Stimulated activated CD4-positive, alpha-beta T cell treated with anti-CD3 and anti-CD28 coated beads, Interleukin-1b, Interleukin-23, amount 100 ng/mL, for 1 hour (primary cell): ENCODE data around the gene NUP188.
A peak's percentile ranks its signal among the peaks of the same experiment; 100 is the strongest.

ENCODE experiments used
- DNase-seq, 2 donors: peaks; one replicate each; pipeline ENCODE4 v3.0.0-alpha.2; 2020; ENCODE audit warnings: low read depth in 2 of 2

Gene NUP188

DNA sequence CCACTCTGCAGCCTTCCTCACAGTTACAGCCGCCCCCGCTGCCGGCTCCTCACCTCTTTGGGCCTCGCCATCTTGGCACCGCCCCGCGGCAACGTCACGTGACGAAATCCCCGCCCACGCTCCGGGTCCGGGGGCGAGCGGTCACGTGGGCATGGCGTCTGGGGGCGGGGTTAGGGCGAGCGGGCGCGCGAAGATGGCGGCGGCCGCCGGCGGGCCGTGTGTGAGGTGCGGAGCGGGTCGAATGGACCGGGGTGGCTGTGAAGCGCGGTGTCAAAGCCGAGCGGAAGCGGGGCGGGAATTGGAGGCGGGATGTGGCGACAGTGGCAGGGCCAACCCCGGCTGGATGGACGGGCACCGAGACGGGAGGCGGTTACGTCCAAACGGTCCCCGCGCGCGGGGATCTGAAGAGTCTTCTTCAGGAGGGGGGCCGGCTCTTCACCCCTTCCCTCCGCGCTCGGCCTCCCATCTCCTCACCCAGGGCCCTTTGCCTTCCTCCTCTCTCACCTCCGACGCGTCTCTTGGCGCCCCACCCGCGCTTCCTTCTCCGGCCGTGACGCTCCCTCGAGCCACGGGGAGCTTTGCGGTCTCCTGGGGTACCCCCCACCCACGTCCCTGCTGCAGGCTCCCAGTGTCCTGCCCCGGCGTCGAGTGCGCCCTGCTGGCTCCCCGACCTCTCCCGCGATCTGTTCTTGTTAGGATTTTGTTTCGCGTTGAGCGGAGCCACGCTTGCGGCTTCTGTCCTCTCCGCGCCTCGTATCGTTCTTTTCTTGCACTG lies at the start of gene NUP188, which contains the start of gene DOLK:
TSS of gene NUP188 (plus strand) at position 173 of the 775 bp plus-strand sequence. CDS start at position 194, 21 bp downstream.
TSS of gene DOLK (minus strand) at position 77 of the 775 bp plus-strand sequence. CDS start 300 bp downstream, outside the sequence.
- DNase-seq, result peak; percentile 96 to 100

DNA sequence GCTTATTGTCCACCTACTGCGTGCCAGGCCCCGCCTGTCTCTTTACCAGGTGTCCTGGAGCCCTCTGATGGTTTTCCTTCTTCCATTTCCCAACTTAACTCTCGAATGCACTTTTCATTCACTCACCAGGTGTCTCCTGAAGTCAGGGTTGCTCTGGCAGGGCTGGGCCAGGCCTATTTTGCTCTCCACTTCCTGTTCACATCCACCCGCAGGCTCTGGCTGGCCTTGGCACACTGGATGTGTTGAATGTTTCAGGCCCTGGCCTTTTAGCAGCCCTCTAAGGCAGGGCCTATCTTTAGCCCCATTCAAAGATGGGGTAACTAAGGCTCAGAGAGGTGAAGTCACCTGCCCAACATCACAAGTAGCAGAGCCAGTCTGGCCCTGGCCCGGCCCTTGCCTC lies 49.1 kb upstream of the NUP188 start:
- DNase-seq, result no peak

- DNase-seq, result no peak
These were observed 48.5 kb upstream of the NUP188 start for GRCh38 chr9:128898845-128899565.

- DNase-seq, result no peak
These were observed 47.8 kb upstream of the NUP188 start for GRCh38 chr9:128899566-128900322.

DNA sequence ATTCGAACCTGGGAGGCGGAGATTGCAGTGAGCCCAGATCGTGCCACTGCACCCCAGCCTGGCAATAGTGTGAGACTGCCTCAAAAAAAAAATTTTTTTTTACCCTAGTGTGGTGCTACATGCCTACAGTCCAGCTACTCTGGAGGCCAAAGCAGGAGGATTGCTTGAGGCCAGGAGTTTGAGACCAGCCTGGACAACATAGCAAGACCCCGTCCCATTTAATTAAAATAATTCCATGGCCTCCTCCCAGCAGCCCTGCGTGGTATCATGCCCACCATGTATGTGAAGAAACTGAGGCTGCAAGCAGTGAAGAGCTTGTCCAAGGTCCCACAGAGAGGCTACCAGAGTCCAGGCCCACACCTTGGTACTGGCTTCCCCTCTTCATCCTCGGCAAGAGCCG lies 46.1 kb upstream of the NUP188 start:
- no peak for DNase-seq

GRCh38 chr9:128901822-128902221 lies 45.7 kb upstream of the NUP188 start:
- no peak for DNase-seq

DNA sequence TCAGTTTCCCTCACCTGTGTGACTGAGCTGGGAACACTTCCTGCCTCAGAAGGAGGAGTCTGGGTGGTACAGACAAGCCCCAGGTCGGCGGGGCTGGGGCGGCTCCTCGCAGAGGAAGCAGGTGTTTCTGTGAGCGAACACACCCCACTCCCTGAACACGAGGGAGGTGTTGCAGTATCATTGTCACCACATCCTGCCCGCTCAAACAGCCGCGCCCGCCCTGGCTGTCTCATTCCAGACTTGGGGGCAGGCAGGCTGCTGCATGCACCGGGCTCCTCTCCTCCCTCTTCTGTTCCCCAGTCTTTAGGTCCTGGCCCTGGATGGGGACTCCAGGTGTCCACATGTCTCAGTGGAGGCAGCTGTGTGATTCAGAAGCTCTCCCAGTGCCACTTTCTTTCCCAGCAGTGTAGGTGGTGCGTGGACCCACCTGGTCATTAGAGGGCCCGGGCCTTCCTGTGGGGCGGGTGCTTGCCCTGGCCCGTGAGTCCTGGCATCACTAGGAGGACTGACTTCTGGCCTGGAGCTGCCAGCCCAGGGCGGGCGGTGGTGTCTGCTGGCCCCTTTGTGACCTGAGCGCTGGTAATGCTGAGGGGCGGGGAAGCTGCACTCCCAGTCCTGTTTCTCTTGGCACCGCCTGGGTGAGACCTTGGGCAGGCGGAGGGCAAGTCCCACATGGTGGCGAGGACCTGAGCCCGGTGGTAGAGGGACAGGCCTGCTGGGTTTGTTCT lies 45.0 kb upstream of the NUP188 start:
- DNase-seq, result peak; percentile 52 to 70

DNA sequence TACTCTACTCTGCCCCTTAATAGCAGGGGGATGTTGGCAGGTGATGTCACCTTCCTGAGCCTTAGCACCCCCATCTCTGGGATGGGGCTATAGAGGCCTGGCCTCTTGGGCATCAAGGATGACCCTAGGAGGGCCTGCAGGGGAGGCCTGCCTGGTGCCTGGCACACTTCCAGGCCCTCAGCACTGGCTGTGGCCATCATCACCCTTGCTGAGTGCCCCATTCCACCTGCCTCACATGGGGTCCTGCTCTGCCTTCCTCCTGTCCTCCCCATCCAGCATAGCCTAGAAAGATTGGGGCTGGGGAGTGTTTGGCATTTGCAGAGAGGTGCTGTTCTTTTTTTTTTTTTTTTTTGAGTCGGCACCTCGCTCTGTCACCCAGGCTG lies 44.4 kb upstream of the NUP188 start:
- no peak for DNase-seq

DNA sequence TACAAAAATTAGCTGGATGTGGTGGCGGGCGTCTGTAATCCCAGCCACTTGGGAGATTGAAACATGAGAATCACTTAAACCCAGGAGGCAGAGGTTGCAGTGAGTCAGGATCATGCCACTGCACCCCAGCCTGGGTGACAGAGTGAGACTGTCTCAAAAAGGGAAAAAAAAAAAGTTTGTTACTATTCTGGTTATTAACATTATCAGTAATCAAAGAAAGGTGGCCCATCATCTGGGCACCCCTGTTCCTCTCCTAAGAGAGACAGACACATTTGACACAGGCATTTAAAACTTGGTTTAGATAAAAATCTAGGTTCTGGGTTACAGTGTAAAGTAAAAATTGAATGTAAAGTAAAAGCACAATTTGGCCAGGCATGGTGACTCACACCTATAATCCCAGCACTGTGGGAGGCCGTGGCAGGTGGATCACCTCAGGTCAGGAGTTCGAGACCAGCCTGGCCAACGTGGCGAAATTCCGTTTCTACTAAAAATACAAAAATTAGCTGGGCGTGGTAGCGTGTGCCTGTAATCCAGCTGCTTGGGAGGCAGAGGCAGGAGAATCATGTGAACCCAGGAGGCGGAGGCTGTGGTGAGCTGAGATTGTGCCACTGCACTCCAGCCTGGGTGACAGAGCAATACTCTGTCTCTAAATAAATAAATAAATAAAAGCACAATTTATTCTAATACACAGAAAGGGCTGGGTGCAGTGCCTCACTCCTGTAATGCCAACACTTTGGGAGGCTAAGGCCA lies 43.5 kb upstream of the NUP188 start:
- no peak for DNase-seq

- DNase-seq, result no peak
These were observed 41.5 kb upstream of the NUP188 start for GRCh38 chr9:128905964-128906363.

DNA sequence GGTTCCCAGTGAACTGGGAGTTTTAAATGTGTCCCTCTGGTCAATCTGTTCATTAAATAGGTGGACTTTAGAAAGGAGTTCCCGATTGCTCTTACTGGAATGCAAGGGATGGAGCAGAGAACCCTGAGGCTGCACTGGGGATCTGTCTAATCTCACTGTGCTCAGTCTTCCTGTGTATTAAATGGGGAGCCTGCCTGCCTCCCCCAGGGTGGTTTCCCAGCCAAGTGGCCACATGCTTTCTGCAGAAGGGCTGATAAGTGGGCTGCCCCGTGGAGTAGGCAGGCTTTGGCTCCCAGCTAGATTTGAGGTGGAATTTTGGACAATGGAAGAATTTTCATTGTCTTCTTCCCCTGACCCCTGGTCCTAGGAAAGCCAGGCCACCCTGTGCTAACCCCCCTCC lies 40.8 kb upstream of the NUP188 start:
- no peak for DNase-seq

GRCh38 chr9:128908372-128908771 lies 39.1 kb upstream of the NUP188 start:
- DNase-seq, result no peak

DNA sequence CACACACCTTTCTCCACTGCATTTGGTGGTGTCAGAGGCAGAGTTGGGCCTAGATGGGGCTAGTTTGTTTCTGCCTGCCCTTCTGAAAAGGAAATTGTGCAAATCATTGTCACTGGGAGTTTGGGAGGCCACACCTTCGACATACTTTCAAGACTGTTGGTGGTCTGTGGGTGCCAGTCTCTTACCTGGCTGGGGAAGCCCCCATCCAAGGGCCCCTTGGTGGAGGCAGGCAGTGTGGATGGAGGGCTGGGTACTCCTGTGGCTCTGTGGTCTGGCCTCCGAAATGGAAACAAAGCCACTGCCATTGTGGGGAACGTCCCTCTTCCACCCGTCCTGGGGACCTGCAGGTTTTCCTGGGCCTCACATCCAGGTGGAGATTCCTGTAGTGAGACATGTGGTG lies 37.6 kb upstream of the NUP188 start:
- no peak for DNase-seq

DNA sequence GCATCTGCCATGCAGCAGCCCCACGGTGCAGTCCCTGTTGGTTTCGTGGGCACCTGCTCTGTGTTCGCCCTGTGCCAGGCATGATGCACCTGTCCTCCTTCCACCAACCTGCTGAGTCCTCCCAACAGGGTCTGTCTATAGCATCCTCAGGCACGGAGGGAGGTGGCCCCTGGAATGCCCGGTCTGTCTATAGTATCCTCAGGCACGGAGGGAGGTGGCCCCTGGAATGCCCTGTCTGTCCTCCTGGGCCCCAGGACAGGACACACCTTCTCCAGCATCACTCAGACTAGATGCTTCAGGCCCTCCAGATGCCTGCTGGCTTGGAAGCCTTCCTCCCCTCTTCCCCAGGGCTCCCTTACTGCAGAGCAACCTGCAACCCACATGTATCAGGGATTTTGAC lies 36.6 kb upstream of the NUP188 start:
- DNase-seq, result no peak

DNA sequence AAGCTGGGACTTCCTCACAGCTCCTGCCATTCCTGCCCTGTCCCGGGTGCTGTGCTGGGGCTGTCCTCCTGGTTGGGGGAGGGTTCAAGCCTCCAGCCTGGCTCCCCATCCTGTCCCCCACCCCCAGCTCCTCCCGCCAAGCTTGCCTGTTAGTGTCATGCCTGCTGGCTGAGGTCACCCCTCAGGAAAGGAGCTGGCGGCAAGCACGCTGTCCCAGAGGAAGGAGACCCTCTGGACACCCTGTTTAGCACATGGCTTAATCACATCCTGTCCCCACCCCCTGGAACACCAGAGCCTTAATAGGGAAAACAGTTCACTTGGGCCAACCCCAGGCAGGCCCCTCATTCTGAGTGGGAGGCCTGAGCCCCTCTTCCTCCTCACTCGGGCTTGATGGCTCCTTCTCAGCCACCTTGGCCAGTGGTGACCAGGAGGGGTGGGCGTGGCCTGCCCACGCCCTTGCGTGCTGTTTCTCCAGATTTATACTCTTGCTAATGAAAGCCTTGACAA lies 35.9 kb upstream of the NUP188 start:
- DNase-seq, result no peak

GRCh38 chr9:128912270-128912853 lies 35.1 kb upstream of the NUP188 start:
- DNase-seq, result no peak

- no peak for DNase-seq
These were observed 34.2 kb upstream of the NUP188 start for GRCh38 chr9:128913048-128913900.

DNA sequence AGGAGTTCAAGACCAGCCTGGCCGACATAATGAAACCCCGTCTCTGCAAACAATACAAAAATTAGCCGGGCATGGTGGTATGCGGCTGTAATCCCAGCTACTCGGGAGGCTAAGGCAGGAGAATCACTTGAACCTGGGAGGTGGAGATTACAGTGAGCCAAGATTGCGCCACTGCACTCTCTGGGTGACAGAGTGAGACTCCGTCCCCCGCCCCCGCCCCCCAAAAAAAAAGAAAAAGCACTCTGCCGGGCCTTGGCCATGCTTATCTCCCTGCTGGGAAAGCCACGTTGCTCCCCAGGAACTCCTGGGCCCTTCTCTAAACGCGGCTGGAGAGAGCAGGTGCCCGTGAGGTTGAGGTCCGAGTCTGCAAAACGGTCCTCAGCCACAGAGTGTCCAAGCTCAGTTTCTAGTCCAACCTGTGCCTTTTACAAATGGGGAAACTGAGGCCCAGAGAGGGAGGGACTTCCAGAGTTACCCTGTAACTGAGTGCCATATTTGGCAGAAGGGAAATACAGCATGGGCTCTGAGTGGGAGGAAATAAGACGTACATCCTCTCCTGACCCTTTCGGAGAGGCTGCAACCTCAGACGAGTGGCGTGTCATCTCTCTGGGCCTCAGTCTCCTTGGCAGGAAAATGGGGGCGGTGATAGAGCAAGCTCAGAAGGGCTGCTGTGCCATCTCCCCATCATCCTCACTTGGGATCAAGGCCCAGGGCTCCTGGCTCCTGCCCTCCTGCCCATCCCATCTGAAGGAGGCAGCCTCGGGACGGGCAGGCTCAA lies 33.3 kb upstream of the NUP188 start:
- DNase-seq, result no peak

GRCh38 chr9:128916204-128916603 lies 31.3 kb upstream of the NUP188 start:
- DNase-seq, result no peak
